NCI-H1930 (cell line): ENCODE data around the gene YPEL1.

ENCODE experiments used
- DNase-seq, 2 experiments: peaks; one replicate each; lab custom pipeline; 2025; lab: John Stamatoyannopoulos, UW

Gene YPEL1

DNA sequence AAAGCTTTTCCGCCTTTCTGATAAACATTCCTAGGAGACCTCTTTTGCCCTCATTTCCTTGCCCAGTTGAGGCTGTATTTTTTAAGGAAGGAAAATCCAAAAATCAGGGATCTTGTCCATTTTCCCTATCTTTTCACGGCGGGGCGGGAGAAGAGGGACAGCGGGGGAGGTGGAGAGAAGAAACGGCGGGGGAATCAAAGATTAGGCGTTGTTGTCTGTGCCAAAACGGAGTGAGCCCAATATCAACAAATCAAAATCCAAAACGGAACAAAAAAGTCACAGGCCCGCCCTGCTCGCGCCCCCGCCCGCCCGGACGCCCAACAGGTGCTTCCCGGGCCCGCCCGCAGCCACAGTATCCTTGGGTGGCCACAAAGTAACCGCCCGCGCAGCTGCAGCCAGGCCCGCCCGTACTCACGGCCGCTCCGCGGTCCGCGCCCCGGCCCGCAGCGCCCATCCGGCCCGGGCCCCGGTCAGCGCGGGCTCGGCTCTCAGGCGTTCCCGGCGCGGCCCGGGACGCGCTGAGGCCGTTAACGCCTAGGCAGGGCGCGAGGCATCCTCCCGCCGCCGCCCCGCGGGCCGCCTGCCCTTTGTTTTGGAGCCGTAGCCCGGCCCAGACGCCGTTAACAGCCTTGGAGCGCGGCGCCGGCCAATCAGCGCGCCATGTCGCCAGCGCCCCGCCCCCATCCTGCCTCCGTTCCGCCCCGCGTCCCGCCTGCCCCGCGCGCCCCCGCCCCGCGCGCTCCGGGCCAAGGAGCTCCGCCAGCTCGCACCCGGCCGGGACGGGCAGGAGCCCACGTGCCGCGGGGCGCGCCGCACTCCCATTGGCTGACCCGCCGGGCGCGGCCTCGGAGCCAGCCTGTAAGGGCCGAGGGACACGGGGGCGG is at the start of gene YPEL1:
Gene YPEL1 (minus strand): TSS at position 595 of the 884 bp plus-strand sequence. CDS start 25,050 bp downstream, outside the sequence.
- DNase-seq, result peak; percentile 90 to 98

DNA sequence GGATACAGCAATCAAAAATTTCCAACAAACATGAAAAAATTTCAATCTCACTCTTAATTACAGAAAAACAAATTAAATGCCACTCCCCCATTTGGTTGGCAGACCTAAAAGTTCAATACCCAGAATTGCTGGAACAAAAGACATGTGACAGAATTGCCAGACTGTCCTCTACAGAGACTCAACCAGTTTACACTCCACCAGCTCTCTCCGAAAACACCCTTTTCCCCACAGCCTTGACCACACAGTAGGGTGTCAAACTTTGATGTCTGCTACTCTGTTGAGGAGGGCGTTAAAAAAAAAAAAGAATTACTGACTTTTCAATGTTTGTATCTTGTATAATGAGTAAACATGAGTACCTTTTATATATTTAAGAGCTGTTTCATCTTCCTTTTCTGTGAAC is 44.7 kb upstream of the YPEL1 start:
- DNase-seq, result no peak

- DNase-seq, result no peak
Observed at GRCh38 chr22:21779444-21779843, 43.9 kb upstream of the YPEL1 start.

DNA sequence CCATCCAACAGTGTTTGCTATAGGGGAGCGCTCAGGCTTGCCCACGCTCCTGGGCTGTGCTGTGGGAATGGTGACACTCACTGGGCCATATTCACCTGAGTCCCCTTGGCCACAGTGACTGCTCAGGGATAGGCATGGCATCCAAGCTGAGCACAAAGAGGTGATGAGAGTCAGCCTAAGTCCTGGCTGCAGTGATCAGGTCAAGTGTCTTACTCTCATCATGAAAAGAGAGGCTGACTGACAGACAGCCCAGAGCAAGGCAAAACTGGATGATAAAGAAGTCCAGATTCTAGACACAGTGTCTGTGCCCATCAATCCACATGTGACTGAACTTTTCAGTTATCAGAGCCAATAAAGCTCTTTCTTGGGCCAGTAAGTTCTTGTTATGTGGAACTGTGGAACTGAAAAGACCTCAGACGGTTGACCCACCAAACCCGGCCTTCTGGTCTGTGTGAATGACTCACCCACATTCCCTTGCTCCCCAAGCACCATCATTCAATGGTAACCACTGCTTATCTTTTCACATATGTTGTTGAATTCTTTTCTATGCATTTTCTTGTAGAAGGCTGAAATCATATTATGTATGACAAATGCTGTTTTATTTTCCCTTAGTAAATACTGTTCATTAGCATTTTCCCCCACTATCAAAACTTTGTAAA is 43.2 kb upstream of the YPEL1 start:
- no peak for DNase-seq

GRCh38 chr22:21771631-21771976 is 36.0 kb upstream of the YPEL1 start:
- DNase-seq, result no peak

- no peak for DNase-seq
Observed at GRCh38 chr22:21768435-21768834, 32.8 kb upstream of the YPEL1 start.

DNA sequence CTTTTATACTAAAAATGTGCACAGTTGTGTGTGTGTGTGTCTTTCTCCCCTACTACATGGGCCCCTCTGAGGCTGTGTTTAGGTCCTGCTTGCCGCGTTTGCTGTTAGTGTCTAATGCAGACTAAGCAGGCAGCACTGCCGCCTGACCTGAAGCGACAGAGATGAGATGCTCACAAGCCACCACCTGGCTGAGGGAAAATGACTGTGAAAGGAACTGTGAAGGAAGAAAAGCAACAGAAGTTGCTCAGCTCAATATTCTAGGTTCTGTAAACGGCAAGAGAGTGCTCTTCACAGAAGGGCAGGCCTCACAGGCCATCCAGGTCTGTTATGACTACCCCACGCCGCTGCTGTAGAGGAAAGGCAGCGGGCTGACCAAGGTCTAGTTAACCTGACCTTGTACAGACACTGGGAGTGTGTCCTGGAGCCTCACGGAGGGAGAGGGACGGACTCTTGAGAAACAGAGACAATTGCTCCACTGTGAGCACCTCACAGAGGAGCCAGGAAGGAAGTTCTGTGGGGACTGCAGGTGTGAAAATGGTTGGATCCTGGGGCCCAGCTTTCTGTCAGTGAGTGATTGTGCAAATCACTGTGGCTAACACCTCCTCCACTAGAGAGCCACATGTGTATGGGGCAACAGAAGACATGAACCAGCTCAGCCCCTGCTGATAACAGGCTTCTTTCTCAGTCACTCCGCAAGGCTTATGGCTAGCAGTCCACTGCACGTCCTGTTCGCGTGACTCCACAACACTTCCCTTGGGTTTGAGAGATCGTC is 31.3 kb upstream of the YPEL1 start:
- DNase-seq, result no peak

DNA sequence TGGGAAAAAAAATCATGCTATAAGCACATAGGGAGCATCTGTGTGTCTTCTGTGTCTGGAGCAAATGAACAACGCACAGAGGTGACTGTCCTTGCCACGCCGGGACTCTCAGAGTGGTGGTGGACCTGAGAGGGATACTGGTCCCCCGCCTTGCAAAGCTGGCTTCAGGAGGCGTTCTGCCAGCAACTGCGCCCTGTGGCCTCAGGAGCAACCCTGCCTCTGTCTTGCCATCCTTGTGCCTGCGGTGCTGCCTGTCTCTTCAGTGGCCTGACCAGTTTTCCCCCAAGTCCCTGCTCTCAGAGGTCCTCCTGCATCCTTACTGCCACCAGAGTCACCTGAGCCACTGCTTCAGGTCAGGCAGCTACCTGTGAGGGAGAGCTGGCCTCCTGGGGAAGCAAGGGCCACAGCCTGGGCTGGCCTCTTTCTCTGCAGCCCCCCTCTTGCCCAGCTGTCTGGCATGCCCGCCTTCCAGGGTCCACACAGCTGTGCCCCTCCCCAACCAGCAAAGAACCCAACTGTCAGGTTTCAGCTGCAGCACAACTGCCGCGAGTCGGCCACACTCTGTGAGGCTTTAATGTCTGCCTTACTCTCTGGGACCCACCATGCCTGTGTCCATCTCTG is 30.4 kb upstream of the YPEL1 start:
- no peak for DNase-seq

GRCh38 chr22:21764038-21764804 is 28.6 kb upstream of the YPEL1 start:
- DNase-seq, result no peak

DNA sequence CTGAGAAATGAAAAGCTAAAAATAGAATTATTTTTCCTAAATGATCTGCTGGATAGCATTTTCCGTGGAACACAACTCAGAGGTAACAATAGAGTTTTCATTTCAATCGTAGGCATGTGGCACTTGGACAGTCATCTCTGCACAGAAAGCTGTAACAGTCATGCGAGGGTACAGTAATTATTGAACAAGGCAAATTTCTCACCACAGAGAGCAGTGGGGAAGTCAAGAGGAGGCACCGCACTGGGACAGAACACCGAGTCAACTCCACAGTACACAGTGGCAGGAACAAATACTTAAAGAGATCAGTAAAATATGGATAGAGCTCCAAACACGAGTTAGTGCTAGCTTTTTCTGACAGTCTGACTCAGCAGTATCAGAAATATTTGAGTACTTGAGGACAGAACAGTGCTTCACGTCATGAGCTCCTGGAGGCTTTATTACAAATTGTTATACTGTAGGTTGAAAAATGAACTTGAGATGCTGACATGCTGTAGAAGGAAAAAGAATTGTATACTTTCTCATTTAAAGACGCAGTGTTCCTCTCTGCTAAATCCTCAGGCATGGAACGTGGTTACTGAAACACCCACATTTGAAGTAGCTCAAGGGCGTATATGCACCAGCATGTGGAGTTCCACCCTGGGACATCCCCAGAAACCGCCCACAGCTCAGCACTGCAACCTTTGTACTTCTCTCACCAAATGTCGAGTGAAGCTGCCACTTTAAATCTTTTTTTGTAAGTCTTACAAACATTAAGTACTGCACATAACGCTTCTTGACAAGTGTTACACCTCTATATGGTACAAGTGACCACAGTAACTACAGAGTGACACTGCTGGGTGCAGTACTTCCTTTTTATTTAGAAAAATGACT is 27.4 kb upstream of the YPEL1 start:
- DNase-seq, result no peak

DNA sequence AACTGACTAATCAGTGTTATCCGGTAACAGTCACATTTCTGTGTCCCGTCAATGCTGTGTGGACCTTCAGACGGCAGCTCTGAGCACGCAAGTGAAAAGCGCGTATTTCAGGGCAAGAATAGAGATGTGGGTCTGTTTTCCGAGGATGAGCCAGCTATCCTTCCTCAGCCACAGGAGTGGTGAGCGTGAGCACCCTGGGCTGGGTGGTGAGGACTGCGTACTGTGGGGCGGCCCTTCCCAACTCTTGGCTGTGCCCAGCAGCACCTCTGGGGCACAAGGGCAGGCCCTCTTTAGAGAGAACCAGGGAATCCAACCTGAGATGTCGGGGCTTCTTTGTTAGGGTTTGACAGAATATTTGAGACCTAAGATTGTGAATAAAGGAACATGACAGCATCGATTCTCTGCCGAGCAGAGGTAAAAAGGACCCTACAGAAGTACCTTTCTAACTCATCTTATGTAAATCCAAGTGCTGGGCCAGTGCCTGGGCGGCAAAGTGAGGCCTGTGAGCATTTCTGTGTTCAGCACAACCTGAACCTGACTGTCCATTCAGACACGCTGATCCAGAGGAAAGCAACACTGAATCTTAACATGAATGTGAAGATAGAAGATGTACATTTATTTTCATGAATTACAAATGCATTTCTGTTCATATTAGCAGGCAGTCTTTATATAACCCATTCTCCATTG is 26.5 kb upstream of the YPEL1 start:
- DNase-seq, result no peak

DNA sequence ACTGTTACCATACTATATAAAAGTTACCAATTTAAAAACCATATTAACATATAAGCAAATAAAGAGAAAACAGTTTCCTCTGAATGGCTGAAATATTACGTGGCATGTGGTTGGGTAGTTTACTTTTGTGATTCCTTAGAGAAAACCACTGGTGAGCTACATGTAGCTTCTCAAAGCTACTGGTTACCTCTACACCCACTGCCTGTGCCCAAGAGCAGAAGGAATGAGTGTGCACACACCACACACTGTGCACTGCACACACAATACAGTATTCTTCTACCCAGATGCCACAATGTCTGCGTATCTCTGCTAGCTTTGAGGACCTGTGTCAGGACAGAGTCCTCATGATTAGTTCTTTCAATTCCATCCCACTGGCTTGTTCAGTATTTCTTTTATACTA is 25.5 kb upstream of the YPEL1 start:
- DNase-seq, result no peak

GRCh38 chr22:21760640-21761039 is 25.0 kb upstream of the YPEL1 start:
- DNase-seq, result no peak

DNA sequence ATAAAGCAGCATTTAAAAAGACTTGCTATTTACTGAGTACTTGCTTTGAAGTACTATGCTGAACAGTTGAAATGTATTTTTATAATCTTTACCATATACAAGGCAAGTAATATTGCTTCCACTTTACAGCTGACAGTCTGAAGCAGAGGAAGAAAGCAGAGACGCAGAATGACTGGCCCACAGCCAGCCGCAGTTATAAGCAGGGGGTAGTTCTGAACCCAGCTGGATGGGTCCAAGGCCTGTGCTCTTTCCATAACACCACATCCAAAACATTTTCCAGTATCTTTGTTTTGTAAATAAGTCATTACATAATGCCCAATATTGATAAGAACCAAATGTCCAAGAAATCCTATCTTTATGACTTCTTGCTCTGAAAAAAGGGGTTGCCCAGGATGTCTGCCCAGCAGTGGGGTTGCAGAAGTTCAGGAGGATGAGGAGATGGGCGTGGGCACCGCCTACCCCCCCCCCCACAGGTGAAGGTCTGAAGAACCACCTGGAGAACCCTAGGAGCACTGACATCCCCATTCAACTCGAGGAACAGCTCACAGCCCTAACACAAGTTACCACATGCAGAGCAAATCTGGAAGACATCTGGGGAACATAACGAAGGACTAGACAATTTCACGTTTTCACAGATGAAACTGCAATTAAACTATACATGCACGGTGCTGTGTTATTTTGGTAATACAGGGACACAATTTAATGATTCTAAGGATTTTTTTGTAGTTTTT is 24.2 kb upstream of the YPEL1 start:
- no peak for DNase-seq

- no peak for DNase-seq
Observed at GRCh38 chr22:21759093-21759492, 23.5 kb upstream of the YPEL1 start.

DNA sequence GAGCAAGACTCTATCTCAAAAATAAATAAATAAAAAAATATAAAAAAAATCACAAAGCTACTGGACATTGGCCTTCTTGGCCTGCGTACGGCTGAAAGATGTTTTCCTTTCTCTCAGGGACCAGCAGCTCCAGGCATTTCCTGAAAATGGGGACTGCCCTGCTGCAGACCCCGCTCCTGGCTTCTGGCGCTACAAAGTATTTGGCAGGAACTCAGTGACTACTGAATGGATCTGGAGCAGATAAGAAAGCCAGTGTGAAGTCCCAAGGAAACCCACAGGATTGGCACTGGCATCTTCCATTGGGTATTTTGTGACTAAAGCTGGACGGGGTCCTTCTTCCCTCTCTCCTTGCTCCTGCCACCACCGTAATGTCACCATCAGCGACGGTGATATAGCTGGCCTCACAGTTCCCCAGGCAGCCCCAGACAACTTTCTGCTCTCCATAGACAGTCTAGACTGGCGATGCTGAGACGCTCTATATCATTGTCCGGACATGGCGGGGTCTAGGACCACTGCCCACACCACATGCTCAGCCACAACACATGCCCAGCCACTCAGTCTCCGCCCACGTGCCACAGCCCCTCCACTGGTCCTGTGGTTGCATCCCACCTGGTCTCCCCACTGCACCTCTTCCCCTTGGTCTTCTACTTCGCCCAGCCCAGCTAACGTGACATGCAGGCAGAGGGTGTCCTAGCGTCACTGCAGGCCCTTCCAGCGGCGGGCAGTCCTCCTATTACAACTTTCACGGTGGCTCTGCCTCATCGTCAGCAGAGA is 22.7 kb upstream of the YPEL1 start:
- no peak for DNase-seq

DNA sequence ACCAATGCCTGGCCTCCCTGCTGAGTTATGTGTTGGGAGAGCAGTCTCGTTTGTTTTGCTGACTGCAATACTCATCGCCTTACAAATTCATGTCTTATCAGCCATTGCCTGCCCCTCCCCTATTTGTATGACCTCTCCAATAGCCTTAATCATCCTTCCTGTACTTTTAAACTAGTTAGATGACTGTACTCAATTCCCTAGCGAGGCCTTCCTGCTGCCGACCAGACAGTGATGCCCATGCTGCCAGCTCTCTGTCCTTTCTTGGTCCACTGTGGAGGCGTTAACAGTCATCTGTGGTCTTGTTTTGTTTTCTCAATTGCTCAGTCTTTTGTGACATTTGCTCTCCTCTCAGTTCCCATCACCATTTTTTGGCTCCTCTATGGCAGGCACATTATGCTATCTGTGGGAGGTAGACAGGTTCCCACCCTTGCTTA is 20.3 kb upstream of the YPEL1 start:
- DNase-seq, result no peak

DNA sequence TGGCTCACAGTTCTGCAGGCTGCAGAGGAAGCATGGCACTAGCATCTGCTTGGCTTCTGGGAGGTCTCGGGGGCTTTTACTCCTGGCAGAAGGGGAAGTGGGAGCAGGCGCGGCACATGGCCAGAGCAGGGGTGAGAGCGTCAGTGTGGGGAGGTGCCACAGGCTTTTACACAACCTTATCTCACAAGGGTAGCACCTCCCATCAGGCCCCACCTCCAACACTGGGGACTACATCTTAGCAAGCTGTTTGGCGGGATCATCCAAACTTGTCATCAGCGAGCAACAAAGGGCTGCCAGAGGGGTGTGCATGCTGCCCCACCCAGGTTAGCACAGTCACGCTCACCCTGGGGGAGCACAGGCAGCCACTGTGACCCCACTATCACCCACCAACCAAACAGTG is 18.9 kb upstream of the YPEL1 start:
- no peak for DNase-seq
